ENCODE results near the gene LRRC41. TPM values are rescaled to one million over a fixed set of nuclear protein-coding genes. Genes with fewer than 3 reads are reported as not detected.

LRRC41 gene
- total and polyA plus RNA-seq, 2 of the 13 experiments (the other 11 are each of a cell fraction or from before 2014, with no cell fraction given) = 48.1 to 53.6 TPM

DNA sequence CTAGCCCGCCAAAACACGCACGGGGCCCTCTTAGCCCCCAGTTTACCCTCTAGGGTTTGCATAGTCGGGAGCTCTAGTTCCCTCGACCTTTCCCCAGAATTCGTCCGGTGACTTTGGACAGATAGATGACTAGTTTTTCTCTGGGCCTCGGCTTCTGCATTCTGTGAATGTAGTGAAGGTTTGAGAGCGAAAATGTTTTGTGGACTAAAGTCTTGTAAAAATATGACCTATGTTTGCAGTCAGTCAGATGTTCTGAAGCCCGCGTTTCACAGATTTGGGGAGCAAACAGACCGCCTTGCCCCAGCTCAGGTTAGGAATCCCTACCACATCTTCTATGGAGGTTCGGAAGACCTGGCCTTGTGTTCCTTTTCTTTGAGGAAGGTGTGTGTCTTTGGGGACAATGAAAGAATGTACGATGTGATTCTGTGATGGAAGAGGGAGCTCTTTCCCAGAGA, 483 bp upstream of the LRRC41 start (continued):
- TF ChIP-seq, protein P1, sequence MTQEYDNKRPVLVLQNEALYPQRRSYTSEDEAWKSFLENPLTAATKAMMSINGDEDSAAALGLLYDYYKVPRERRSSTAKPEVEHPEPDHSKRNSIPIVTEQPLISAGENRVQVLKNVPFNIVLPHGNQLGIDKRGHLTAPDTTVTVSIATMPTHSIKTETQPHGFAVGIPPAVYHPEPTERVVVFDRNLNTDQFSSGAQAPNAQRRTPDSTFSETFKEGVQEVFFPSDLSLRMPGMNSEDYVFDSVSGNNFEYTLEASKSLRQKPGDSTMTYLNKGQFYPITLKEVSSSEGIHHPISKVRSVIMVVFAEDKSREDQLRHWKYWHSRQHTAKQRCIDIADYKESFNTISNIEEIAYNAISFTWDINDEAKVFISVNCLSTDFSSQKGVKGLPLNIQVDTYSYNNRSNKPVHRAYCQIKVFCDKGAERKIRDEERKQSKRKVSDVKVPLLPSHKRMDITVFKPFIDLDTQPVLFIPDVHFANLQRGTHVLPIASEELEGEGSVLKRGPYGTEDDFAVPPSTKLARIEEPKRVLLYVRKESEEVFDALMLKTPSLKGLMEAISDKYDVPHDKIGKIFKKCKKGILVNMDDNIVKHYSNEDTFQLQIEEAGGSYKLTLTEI (CRISPR knock-in tag; conservative IDR thresholded peaks at IDR 0.05) = no peak
- TF ChIP-seq, protein P2, sequence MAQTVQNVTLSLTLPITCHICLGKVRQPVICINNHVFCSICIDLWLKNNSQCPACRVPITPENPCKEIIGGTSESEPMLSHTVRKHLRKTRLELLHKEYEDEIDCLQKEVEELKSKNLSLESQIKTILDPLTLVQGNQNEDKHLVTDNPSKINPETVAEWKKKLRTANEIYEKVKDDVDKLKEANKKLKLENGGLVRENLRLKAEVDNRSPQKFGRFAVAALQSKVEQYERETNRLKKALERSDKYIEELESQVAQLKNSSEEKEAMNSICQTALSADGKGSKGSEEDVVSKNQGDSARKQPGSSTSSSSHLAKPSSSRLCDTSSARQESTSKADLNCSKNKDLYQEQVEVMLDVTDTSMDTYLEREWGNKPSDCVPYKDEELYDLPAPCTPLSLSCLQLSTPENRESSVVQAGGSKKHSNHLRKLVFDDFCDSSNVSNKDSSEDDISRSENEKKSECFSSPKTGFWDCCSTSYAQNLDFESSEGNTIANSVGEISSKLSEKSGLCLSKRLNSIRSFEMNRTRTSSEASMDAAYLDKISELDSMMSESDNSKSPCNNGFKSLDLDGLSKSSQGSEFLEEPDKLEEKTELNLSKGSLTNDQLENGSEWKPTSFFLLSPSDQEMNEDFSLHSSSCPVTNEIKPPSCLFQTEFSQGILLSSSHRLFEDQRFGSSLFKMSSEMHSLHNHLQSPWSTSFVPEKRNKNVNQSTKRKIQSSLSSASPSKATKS (CRISPR knock-in tag; IDR thresholded peaks at IDR 0.05) = 0 out of 2 replicates have a peak, but pooled peaks have one; percentile 54
- TF ChIP-seq HMG20A (CRISPR knock-in tag; IDR thresholded peaks at IDR 0.05; ENCODE audit: borderline replicate concordance) = no peak
- peak; percentile 6; the same call in 1 of the 2 replicates for TF ChIP-seq GATAD1 (CRISPR knock-in tag; IDR thresholded peaks at IDR 0.05)
- TF ChIP-seq, protein P3, sequence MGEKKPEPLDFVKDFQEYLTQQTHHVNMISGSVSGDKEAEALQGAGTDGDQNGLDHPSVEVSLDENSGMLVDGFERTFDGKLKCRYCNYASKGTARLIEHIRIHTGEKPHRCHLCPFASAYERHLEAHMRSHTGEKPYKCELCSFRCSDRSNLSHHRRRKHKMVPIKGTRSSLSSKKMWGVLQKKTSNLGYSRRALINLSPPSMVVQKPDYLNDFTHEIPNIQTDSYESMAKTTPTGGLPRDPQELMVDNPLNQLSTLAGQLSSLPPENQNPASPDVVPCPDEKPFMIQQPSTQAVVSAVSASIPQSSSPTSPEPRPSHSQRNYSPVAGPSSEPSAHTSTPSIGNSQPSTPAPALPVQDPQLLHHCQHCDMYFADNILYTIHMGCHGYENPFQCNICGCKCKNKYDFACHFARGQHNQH (CRISPR knock-in tag; IDR thresholded peaks at IDR 0.05) = 0 out of 2 replicates have a peak, but pooled peaks have one; percentile 7
- no peak for TF ChIP-seq MIER2 (CRISPR knock-in tag; IDR thresholded peaks at IDR 0.05)
- TF ChIP-seq, protein P4, sequence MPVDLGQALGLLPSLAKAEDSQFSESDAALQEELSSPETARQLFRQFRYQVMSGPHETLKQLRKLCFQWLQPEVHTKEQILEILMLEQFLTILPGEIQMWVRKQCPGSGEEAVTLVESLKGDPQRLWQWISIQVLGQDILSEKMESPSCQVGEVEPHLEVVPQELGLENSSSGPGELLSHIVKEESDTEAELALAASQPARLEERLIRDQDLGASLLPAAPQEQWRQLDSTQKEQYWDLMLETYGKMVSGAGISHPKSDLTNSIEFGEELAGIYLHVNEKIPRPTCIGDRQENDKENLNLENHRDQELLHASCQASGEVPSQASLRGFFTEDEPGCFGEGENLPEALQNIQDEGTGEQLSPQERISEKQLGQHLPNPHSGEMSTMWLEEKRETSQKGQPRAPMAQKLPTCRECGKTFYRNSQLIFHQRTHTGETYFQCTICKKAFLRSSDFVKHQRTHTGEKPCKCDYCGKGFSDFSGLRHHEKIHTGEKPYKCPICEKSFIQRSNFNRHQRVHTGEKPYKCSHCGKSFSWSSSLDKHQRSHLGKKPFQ (CRISPR knock-in tag; IDR thresholded peaks at IDR 0.05; ENCODE audit: insufficient replicate concordance) = peak; percentile 25
- TF ChIP-seq SIN3A (IDR thresholded peaks at IDR 0.05; ENCODE audit: borderline replicate concordance, low read depth, low read length) = 0 out of 2 replicates have a peak, but pooled peaks have one; percentile 11
- TF ChIP-seq, protein P5, sequence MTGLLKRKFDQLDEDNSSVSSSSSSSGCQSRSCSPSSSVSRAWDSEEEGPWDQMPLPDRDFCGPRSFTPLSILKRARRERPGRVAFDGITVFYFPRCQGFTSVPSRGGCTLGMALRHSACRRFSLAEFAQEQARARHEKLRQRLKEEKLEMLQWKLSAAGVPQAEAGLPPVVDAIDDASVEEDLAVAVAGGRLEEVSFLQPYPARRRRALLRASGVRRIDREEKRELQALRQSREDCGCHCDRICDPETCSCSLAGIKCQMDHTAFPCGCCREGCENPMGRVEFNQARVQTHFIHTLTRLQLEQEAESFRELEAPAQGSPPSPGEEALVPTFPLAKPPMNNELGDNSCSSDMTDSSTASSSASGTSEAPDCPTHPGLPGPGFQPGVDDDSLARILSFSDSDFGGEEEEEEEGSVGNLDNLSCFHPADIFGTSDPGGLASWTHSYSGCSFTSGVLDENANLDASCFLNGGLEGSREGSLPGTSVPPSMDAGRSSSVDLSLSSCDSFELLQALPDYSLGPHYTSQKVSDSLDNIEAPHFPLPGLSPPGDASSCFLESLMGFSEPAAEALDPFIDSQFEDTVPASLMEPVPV (CRISPR knock-in tag; IDR thresholded peaks at IDR 0.05) = no peak
- TF ChIP-seq, protein P6, sequence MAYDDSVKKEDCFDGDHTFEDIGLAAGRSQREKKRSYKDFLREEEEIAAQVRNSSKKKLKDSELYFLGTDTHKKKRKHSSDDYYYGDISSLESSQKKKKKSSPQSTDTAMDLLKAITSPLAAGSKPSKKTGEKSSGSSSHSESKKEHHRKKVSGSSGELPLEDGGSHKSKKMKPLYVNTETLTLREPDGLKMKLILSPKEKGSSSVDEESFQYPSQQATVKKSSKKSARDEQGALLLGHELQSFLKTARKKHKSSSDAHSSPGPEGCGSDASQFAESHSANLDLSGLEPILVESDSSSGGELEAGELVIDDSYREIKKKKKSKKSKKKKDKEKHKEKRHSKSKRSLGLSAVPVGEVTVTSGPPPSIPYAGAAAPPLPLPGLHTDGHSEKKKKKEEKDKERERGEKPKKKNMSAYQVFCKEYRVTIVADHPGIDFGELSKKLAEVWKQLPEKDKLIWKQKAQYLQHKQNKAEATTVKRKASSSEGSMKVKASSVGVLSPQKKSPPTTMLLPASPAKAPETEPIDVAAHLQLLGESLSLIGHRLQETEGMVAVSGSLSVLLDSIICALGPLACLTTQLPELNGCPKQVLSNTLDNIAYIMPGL (CRISPR knock-in tag; IDR thresholded peaks at IDR 0.05; ENCODE audit: borderline replicate concordance in 1 of 2, low read depth in 1 of 2) = peak in 1 of 2 experiments; percentile 14; a peak in 1 of 4 replicates
- TF ChIP-seq PHB2 (IDR thresholded peaks at IDR 0.05; ENCODE audit: partially characterized antibody) = no peak
- 0 out of 2 replicates have a peak, but pooled peaks have one; percentile 21 for TF ChIP-seq ZNF441 (CRISPR knock-in tag; IDR thresholded peaks at IDR 0.05; ENCODE audit: borderline replicate concordance)
